Kidney (tissue), 14 donors: ENCODE data around the gene CGNL1. TPM values are rescaled to one million over a fixed set of nuclear protein-coding genes. Genes with fewer than 3 reads are reported as not detected.

Source experiments
- DNase-seq, 5 donors: peaks; one replicate each; pipeline ENCODE4 v3.0.0-alpha.2; 2013 to 2020
- FAIRE-seq: peaks from 2 replicates; lab custom pipeline; 2012; peaks lifted over from hg19 to GRCh38; lab: Jason Lieb, UNC
- H3K27ac ChIP-seq, 2 donors: one replicate each; pipeline ENCODE4 v1.7.0; 2013; ENCODE audit warnings: low read depth in 2 of 2, low read length in 2 of 2, inconsistent platforms in 1 of 2
- H3K27me3 ChIP-seq: one replicate; pipeline ENCODE4 v1.7.1; 2013; ENCODE audit warnings: low read length, inconsistent platforms; ENCODE audit not compliant: control insufficient read depth, insufficient read depth
- H3K36me3 ChIP-seq, 3 donors: one replicate each; pipeline versions ENCODE4 v1.7.0 to v1.7.1; 2013; ENCODE audit warnings: low read length in 3 of 3, control low read depth in 1 of 3, inconsistent platforms in 1 of 3; ENCODE audit not compliant: insufficient read depth in 3 of 3, control insufficient read depth in 2 of 3
- H3K4me1 ChIP-seq, 3 donors: one replicate each; pipeline versions ENCODE4 v1.7.0 to v1.7.1; 2013; ENCODE audit warnings: low read length in 3 of 3, inconsistent platforms in 1 of 3, low read depth in 1 of 3; ENCODE audit not compliant: control insufficient read depth in 2 of 3, insufficient read depth in 2 of 3
- H3K4me3 ChIP-seq, 3 donors: one replicate each; pipeline versions ENCODE4 v1.7.0 to v1.8.1; 2013; ENCODE audit warnings: low read length in 3 of 3, control low read depth in 1 of 3, inconsistent platforms in 1 of 3
- H3K9ac ChIP-seq, 3 donors: one replicate each; pipeline versions ENCODE4 v1.7.0 to v1.7.1; 2013; ENCODE audit warnings: low read length in 3 of 3, control low read depth in 1 of 3, inconsistent platforms in 1 of 3
- H3K9me3 ChIP-seq, 3 donors: one replicate each; pipeline versions ENCODE4 v1.7.0 to v1.7.1; 2013; ENCODE audit warnings: low read length in 3 of 3, control low read depth in 1 of 3, inconsistent platforms in 1 of 3; ENCODE audit not compliant: control insufficient read depth in 2 of 3, insufficient read depth in 1 of 3
- CTCF ChIP-seq: IDR thresholded peaks from 3 replicates; pipeline ENCODE4 v1.5.1; 2012; ENCODE audit warnings: mild to moderate bottlenecking, moderate library complexity, borderline replicate concordance; ENCODE audit not compliant: insufficient read depth; ENCODE audit errors: extremely low read depth
- intact Hi-C: fragments of 100-400 bp; cut with DNase I; formaldehyde crosslinking; loops from one replicate; pipeline ENCODE4 v1.11.1; 2022
- polyA plus RNA-seq: library from polyadenylated mRNA; stranded (reverse); fragments of 350-450 nt; fragmentation: Illumina TruSeq; extraction: RNeasy Lipid Tissue Mini Kit (QIAGEN cat#74804); gene quantifications from one replicate; pipeline ENCODE4 v1.2.3, GENCODE V29; 2014; ENCODE audit warnings: low read depth, low replicate concordance; ENCODE audit not compliant: insufficient read depth
- total RNA-seq: library from RNA; stranded (reverse); fragmentation: NEBNext Ultra II Directional; extraction: Animal tissue kit (Norgen Biotek cat#: 25700); gene quantifications from one replicate; pipeline ENCODE4 v1.2.1, GENCODE V29; 2021
- donor health status: control.
- donor health status: control.
- donor health status: control.
- donor health status: control.
- donor health status: control.
- donor health status: DM: yes; HTN: yes; CAD: no.
- donor health status: Normal renal cell carcinoma (clear cell type).

The CGNL1 gene
- total and polyA plus RNA-seq, 2 donors from 2014 or later: 62.0 to 81.5 TPM

- no peak overlapping the region for H3K4me3 ChIP-seq
- H3K9ac ChIP-seq: no peak overlapping the region
- intact Hi-C loops: no loop called here
- no peak overlapping the region for H3K27ac ChIP-seq
- FAIRE-seq: no peak
- TF ChIP-seq CTCF: no peak
- H3K27me3 ChIP-seq: no peaks in the 10 kb centered on the region
- no peaks in the 10 kb centered on the region for H3K36me3 ChIP-seq
- H3K4me1 ChIP-seq: peaks cover 0 to 3% (median 0%) of the 10 kb centered on the region in 3 donors
- no peak for DNase-seq
- H3K9me3 ChIP-seq: no peaks in the 10 kb centered on the region
Observed at GRCh38 chr15:57370929-57371328, 5.4 kb upstream of the CGNL1 start.

DNA sequence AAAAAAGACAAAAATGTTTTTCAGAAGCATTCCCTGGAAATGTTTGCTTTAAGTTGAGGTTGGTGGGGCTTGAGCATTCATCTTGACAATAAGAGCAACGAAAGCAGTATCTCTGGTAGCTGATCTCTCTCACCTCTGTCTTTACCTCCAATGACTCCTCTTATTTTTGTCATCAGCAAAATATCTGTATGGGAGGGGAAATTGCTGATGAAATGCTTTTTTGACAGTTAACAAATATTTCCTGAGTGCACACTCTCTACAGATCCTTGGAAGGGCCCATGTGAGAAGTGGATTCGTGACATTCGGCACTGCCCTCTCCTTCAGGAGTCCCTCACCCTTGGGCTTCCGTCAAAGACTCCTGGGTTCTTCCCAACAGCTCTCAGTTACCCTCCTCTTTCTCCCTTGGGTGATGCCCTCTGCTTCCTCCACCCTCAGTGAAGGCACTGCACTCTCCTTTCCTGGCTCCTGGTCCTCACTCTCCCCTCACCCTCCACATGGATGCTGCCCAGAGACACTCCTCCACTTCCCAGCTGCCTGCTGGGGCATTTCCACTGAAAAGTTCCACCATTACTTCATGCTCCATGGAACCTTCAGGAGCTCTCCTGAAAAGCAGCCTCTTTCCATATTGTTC, 2.9 kb upstream of the CGNL1 start:
- Histone ChIP-seq H3K27ac (no peak overlapping the region), H3K36me3 (peaks cover 0 to 3% (median 0%) of the 10 kb centered on the region in 3 donors), H3K4me3 (no peak overlapping the region), H3K27me3 (no peaks in the 10 kb centered on the region), H3K9ac (no peak overlapping the region), H3K9me3 (no peaks in the 10 kb centered on the region), H3K4me1 (peaks cover 0 to 3% (median 0%) of the 10 kb centered on the region in 3 donors)
- intact Hi-C loops: no loop called here
- FAIRE-seq: no peak
- no peak for TF ChIP-seq CTCF
- DNase-seq: no peak

DNA sequence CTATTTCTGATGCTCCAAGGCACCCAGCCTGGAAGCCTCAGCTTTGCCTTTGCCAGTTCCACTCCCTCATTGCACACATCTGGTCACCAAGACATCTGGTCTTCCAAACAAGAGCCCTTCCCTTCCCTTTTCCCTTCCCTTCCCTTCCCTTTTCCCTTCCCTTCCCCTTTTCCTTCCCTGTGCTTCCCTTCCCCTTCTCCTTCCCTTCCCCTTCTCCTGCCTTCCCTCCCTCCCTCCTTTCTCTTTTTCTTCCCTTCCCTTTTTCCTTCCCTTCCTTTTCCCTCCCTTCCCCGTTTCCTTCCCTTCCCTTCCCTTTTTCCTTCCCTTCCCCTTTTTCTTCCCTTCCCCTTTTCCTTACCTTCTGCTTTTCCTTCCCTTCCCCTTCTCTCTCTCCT, 2.4 kb upstream of the CGNL1 start:
- H3K27me3 ChIP-seq: no peaks in the 10 kb centered on the region
- TF ChIP-seq CTCF: no peak
- FAIRE-seq: no peak
- intact Hi-C loops: no loop called here
- no peak overlapping the region for H3K27ac ChIP-seq
- no peak overlapping the region for H3K9ac ChIP-seq
- H3K36me3 ChIP-seq: peaks cover 0 to 3% (median 0%) of the 10 kb centered on the region in 3 donors
- H3K9me3 ChIP-seq: no peaks in the 10 kb centered on the region
- no peak overlapping the region for H3K4me3 ChIP-seq
- H3K4me1 ChIP-seq: peaks cover 0 to 5% (median 0%) of the 10 kb centered on the region in 3 donors
- no peak for DNase-seq
